Activated naive CD4-positive, alpha-beta T cell treated with anti-CD3 and anti-CD28 coated beads, Interleukin-2, amount 10 ng/mL, durations not matched to agents 7 days and 5 days (primary cell): ENCODE results near the gene NDP.
"Not testable (repeated sequence)": the region's sequence is repeated elsewhere in the genome, so short reads cannot be mapped to it uniquely, and the experiment has no call there.

Experiments
- CTCF ChIA-PET: fragments of 350-600 bp; sonication (Branson Sonifier 250); formaldehyde crosslinking; loops from one replicate; lab custom pipeline; 2021; ENCODE audit warnings: antibody characterized with exemption; lab: Charles Lee
- DNase-seq: peaks from one replicate; pipeline ENCODE4 v3.0.0-alpha.2; 2020
- H3K27ac Mint-ChIP-seq: one replicate; pipeline ENCODE4 v1.8.0; 2021; ENCODE audit warnings: mild to moderate bottlenecking, moderate library complexity, mixed read lengths
- H3K27me3 Mint-ChIP-seq: one replicate; pipeline ENCODE4 v1.8.0; 2021; ENCODE audit warnings: mild to moderate bottlenecking, mixed read lengths
- H3K36me3 Mint-ChIP-seq: one replicate; pipeline ENCODE4 v1.8.0; 2021; ENCODE audit warnings: mixed read lengths
- H3K4me1 Mint-ChIP-seq: one replicate; pipeline ENCODE4 v1.8.0; 2021; ENCODE audit warnings: mixed read lengths
- H3K4me3 Mint-ChIP-seq: one replicate; pipeline ENCODE4 v1.8.0; 2021; ENCODE audit warnings: mild to moderate bottlenecking, moderate library complexity, mixed read lengths
- H3K9me3 Mint-ChIP-seq: one replicate; pipeline ENCODE4 v1.8.0; 2021; ENCODE audit warnings: mixed read lengths

NDP gene

DNA sequence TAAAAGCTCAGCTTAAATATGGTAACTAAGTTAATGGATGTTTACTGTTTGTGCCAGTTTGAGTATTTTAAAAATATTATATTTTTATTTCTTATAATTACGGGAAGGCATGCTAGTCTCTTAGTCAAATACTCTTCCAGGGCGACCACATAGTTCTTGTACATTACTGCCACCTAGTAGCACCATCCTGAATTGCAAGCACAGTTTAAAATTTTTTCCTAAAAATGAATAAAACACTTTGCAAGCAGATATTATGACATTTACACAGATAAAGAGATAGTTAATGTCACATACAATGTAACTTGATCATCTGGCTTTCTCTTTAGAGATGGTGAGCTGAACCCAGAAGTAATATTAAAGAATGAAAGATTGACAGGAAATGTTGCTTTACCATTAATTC is 11.5 kb downstream of the NDP start:
- H3K4me3 Mint-ChIP-seq, result no peak overlapping the region
- H3K27ac Mint-ChIP-seq, result no peak overlapping the region
- DNase-seq, result no peak
- H3K4me1 Mint-ChIP-seq, result peaks cover 5% of the 10 kb centered on the region
- no peaks in the 10 kb centered on the region for H3K9me3 Mint-ChIP-seq
- H3K27me3 Mint-ChIP-seq, result no peaks in the 10 kb centered on the region
- CTCF ChIA-PET, result interaction anchor here (2.5 kb wide), 1 partner anchor 282 kb away, joined by 10 read pairs; no protein-coding TSS in a partner anchor
- H3K36me3 Mint-ChIP-seq, result no peaks in the 10 kb centered on the region

DNA sequence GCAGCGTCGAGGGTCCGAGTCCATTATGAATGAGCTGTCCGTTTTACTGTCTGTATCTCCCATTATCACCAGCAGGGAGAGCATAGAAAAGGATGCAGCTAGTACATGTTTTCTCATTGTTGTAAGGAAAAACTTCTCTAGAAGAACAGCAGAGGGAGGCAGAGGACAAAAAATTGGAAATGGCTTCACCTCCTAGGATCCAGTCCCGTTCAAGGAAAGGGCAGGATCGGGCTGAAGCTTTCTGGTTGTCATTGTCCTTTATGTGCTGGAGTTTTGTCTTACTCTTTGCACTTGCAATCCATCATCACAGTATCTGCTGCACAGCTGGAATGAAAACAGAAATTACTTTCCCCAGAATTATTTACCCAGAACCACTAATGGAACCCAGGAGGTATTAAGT is 14.7 kb downstream of the NDP start:
- DNase-seq, result peak; percentile 22
- Mint-ChIP-seq H3K4me1 (peaks cover 5% of the 10 kb centered on the region), H3K27me3 (peaks cover 5% of the 10 kb centered on the region), H3K27ac (no peak overlapping the region), H3K4me3 (no peak overlapping the region), H3K36me3 (no peaks in the 10 kb centered on the region), H3K9me3 (no peaks in the 10 kb centered on the region)
- CTCF ChIA-PET, result interaction anchor here (0.7 to 1.8 kb wide), 11 partner anchors 8 to 1280 kb away, joined by 3 to 22 read pairs (median 3); no protein-coding TSS in a partner anchor

DNA sequence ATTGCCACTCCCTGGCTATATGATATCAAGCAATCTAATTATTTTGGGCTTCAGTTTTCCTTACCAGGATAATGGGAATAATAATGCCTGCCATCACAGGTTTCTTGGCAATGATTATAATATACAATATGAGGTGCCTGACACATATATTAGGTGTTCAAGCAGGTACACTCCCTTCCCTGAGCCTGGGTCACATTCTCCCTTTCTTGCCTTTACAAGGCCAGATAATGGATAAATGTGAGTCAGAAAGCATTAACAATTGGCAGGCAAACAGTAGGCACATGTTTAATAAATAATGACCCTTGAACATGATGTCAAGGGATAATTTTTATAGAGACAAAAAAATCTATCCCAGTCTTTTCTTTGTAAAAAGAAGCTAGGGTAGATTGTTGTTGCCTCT is 17.2 kb downstream of the NDP start:
- Mint-ChIP-seq H3K4me3 (no peak overlapping the region), H3K9me3 (no peaks in the 10 kb centered on the region), H3K4me1 (peaks cover 5% of the 10 kb centered on the region), H3K27me3 (peaks cover 5% of the 10 kb centered on the region), H3K27ac (no peak overlapping the region), H3K36me3 (no peaks in the 10 kb centered on the region)
- no peak for DNase-seq
- CTCF ChIA-PET, result no interaction called here

DNA sequence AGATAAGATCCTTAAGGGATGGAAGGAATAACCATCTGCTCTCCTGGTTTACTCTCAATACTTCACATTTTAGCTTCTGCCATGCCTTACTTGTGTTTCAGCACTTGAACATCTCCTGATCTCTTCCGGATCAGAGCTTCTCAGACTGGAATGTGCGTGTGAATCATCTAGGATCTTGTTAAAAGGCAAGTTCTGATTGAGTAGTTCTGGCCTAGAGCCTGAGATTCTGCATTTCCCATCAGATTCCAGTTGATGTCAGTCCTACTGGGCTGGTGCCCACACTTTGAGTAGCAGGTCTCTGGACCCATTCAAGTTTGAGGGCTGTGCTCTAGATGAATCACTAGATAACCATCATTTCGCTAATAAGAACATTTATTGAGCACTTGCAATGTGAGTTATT is 20.0 kb downstream of the NDP start:
- no peak overlapping the region for H3K4me3 Mint-ChIP-seq
- CTCF ChIA-PET, result no interaction called here
- H3K27me3 Mint-ChIP-seq, result peaks cover 10% of the 10 kb centered on the region

DNA sequence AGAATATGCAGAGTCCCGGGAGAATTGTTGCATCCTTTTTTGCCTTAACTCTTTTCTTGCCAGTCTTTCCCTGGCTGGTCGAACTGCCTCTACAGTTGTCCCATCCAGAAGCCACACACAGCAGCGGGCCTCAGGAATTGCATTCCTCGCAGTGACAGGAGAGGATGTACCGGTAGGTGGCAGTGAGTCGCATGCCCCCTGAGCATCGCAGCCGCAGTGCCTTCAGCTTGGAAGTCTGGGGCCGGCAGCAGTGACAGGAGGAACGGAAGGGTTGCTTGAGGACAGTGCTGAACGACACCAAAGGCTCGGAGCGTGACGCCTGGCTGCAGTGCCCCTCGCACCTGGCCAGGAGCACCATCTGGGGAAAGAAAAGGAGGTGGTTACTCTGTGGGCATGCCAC is 23.5 kb downstream of the NDP start:
- CTCF ChIA-PET, result interaction anchor here (1.0 to 1.2 kb wide), 2 partner anchors 9 to 294 kb away, joined by 3 read pairs; no protein-coding TSS in a partner anchor
- no peak overlapping the region for H3K4me3 Mint-ChIP-seq

More for the DNA sequence above, 20.0 kb downstream of the NDP start:
- Mint-ChIP-seq H3K4me1 (peaks cover 2% of the 10 kb centered on the region), H3K9me3 (no peaks in the 10 kb centered on the region), H3K36me3 (no peaks in the 10 kb centered on the region), H3K27ac (no peak overlapping the region)
- no peak for DNase-seq

DNA sequence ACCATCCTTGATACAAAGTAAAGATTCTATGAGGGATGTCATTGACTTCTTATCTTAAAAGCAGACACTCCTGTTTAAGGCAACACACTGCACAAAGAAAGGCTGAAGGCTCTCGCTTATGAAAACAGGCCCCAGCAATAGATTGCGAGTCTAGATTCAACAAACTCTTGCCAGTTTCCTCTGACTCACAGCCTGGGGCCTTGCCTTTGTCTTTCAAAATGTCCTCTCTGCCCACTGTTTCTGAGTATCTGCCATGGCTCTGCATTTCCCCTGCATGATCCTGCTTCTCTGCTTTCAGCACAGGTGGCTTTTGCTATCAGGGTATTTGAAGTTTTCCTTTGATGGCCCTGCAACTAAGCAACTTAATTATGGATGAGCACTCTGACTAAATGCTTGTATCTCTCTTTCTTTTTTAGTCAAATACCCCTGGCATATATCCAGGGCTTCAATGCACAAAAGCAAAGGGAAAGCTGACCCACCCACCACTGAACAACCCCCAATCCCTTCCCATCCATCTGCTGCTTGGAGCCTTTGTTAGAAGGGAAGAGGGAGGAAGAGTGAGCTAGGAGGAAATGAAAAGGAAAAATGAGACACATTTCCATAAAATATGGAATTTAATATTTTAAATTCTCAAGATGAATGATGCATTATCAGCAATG is 32.2 kb downstream of the NDP start:
- H3K27ac Mint-ChIP-seq, result no peak overlapping the region
- H3K4me1 Mint-ChIP-seq, result no peaks in the 10 kb centered on the region
- no peaks in the 10 kb centered on the region for H3K9me3 Mint-ChIP-seq
- H3K36me3 Mint-ChIP-seq, result no peaks in the 10 kb centered on the region
- no peak overlapping the region for H3K4me3 Mint-ChIP-seq
- CTCF ChIA-PET, result no interaction called here
- no peak for DNase-seq
- no peaks in the 10 kb centered on the region for H3K27me3 Mint-ChIP-seq

More for the DNA sequence above, 23.5 kb downstream of the NDP start:
- DNase-seq, result peak; percentile 49
- H3K9me3 Mint-ChIP-seq, result no peaks in the 10 kb centered on the region
- H3K4me1 Mint-ChIP-seq, result peaks cover 2% of the 10 kb centered on the region
- H3K36me3 Mint-ChIP-seq, result no peaks in the 10 kb centered on the region
- no peak overlapping the region for H3K27ac Mint-ChIP-seq
- H3K27me3 Mint-ChIP-seq, result peaks cover 8% of the 10 kb centered on the region

DNA sequence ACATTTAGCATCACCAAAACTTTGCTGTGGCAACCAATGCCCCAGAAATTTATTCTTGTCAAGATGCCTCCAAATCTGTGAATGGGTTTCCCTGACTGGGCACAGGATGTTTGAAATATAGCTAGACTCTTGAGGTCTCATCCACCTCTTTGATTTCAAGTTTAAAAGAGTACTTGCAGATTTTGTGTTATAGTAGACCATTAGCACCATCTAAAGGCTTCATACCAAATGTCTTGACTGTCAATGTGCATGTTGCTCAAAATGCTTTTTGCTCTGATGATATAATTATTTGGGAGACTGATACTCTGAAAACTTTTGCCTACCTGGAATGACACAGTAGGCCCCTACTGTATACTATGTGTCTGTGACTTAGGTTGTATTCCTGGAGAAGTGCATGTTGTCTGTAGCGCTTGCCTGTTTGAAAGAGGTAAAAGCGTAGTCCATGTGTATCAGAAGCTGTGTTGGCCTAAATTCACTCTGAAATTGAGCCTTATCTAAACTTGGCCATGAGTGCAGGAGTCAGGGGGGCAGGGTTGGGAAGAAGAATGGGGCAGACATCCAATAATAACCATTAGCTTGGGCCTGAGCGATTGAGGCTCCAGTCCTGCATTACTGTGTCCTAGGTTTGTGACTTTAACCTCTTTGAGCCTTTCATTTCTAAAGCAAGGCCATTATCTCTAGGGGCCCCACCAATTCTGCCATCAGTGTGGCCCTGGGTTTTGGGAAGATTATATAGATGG is 33.8 kb downstream of the NDP start:
- DNase-seq, result no peak

DNA sequence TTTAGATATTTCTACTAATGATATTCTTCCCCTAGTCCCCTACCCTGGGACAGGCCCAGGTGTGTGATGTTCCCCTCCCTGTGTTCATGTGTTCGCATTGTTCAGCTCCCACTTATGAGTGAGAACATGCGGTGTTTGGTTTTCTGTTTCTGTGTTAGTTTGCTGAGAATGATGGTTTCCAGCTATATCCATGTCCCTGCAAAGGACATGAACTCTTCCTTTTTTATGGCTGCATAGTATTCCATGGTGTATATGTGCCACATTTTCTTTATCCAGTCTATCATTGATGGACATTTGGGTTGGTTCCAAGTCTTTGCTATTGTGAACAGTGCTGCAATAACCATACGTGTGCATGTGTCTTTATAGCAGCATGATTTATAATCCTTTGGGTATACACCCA is 51.2 kb downstream of the NDP start:
- H3K27ac Mint-ChIP-seq, H3K4me1 Mint-ChIP-seq, H3K9me3 Mint-ChIP-seq, CTCF ChIA-PET, H3K4me3 Mint-ChIP-seq, H3K27me3 Mint-ChIP-seq, DNase-seq, H3K36me3 Mint-ChIP-seq: not testable (repeated sequence)

More for the DNA sequence above, 33.8 kb downstream of the NDP start:
- CTCF ChIA-PET, result no interaction called here
- Mint-ChIP-seq H3K27me3 (no peaks in the 10 kb centered on the region), H3K36me3 (no peaks in the 10 kb centered on the region), H3K27ac (no peak overlapping the region), H3K9me3 (no peaks in the 10 kb centered on the region), H3K4me3 (no peak overlapping the region), H3K4me1 (no peaks in the 10 kb centered on the region)

DNA sequence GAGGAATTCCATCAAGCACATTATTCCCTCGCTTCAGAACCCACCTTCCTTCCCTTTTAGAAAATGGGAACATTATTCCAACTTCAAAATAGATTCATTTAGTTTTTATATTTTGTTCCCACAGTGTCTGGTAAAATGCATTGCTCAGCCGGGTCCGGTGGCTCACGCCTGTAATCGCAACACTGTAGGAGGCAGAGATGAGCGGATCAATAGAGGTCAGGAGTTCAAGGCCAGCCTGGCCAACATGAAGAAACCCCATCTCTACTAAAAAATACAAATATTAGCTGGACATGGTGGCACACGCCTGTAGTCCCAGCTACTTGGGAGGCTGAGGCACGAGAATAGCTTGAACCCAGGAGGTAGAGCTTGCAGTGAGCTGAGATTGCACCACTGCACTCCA is 62.4 kb downstream of the NDP start:
- H3K36me3 Mint-ChIP-seq, CTCF ChIA-PET: not testable (repeated sequence)

DNA sequence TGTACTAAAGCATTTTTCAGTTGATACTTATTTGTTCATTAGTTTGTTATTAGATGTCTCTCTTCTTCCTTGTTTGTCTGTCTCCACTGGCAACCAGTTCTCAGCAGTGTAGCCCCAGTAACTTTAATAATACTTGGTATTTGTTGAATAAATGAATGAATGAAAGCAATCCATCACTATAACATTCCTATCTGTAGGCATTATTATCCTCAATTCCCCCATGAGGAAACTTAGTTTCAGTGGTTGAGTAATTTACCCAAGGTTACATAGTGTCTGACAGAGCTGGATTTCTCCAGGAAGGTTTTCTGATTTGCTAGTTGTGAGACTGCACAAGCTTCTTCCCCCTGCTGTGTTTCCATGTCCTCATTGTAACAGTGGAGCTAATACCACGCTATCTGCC is 63.2 kb downstream of the NDP start:
- Mint-ChIP-seq H3K36me3 (no peaks in the 10 kb centered on the region), H3K4me1 (no peaks in the 10 kb centered on the region), H3K9me3 (no peaks in the 10 kb centered on the region), H3K27me3 (no peaks in the 10 kb centered on the region), H3K4me3 (no peak overlapping the region), H3K27ac (no peak overlapping the region)
- CTCF ChIA-PET, result no interaction called here
- DNase-seq, result no peak

More for the DNA sequence above, 62.4 kb downstream of the NDP start:
- not testable (repeated sequence) for DNase-seq, H3K4me1 Mint-ChIP-seq, H3K4me3 Mint-ChIP-seq, H3K9me3 Mint-ChIP-seq, H3K27me3 Mint-ChIP-seq, H3K27ac Mint-ChIP-seq

DNA sequence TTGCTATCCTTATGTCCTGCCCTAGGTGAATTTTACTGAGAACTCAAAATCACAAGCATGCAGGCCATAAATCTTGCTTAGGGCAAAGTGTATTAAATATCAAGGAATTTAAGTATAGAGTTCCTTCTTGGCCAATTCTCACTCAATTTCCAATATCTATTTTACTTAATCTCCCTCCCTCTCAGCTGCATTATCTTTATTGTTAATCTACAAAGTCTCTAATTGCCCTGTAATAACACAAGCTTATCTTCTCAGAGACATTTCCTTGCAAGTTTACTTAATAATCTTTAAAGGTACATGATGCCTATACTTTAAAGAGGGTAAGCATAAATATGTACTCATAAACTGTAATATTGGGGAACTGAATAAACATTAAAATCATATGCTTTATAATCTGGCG is 64.0 kb downstream of the NDP start:
- Mint-ChIP-seq H3K9me3 (no peaks in the 10 kb centered on the region), H3K27me3 (no peaks in the 10 kb centered on the region), H3K4me3 (no peak overlapping the region), H3K4me1 (no peaks in the 10 kb centered on the region), H3K36me3 (no peaks in the 10 kb centered on the region), H3K27ac (no peak overlapping the region)
- CTCF ChIA-PET, result no interaction called here
- DNase-seq, result no peak

DNA sequence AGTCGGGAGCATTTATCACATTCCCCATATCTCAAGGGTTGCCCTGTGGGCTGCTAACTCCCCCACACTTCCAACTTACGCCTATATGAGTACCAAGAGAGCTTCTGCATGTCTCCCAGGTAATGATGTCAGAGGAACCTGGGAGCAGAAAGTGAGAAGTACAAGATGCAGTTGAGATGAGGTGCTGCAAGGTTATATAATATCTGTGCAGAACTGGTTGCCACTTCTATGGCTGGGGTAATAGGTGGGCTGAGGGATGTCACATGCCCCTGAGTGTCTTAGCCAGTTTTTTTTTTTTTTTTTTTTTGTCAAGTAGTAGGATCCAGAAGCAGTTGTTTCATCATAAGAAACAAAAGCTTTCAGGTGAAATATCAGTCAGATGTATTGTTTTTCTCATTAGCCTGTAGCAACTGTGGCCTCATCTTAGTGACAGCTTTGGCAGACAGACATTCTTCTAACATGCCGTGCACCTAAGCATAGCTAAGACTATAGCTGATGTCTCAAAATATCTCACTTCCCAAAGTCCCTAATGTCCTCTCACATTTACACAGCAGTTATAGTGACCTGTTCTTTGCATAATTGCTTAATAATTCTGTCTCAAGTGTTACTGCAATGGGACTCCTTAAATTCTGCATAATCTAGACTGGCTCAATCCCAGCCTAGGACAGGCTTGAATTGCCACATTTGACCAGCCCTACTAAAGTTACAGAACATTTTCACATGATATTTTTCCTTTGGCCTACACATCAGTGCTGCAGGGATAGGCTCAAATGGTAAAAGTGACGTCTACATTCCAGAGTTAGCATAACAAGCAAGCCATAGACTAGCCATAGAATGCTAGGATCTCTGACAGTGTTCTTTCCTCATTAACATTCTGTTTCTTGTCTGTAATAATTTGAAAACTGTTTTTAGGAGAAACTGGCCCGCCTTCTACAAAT is 73.0 kb downstream of the NDP start:
- CTCF ChIA-PET, result no interaction called here
- no peak for DNase-seq
- Mint-ChIP-seq H3K36me3 (no peaks in the 10 kb centered on the region), H3K9me3 (no peaks in the 10 kb centered on the region), H3K4me1 (no peaks in the 10 kb centered on the region), H3K27me3 (no peaks in the 10 kb centered on the region), H3K4me3 (no peak overlapping the region), H3K27ac (no peak overlapping the region)
